HL-60 (cell line): ENCODE data around the gene SUSD1.
"Not testable (repeated sequence)": the region's sequence is repeated elsewhere in the genome, so short reads cannot be mapped to it uniquely, and the experiment has no call there.

Source experiments
- CTCF ChIP-seq: IDR thresholded peaks from one replicate; pipeline ENCODE4 v1.5.1; 2011; ENCODE audit warnings: low read length, control low read depth, inconsistent platforms; ENCODE audit not compliant: insufficient read depth
- SPI1 ChIP-seq: IDR thresholded peaks from 2 replicates; pipeline ENCODE4 v1.6.1; 2012; ENCODE audit warnings: low read depth, mild to moderate bottlenecking, borderline replicate concordance

- not testable (repeated sequence) for TF ChIP-seq CTCF, SPI1
Measured at GRCh38 chr9:112128399-112128798, 46.7 kb downstream of the SUSD1 start.
